IPS DF 4.7 (cell line): ENCODE data around the gene CEACAM5.
"Not testable (repeated sequence)": the region's sequence is repeated elsewhere in the genome, so short reads cannot be mapped to it uniquely, and the experiment has no call there.

Source experiments
- DNase-seq: peaks from one replicate; pipeline ENCODE4 v3.0.0-alpha.2; 2013; ENCODE audit warnings: low spot score; ENCODE audit errors: extremely low read depth

The CEACAM5 gene

DNA sequence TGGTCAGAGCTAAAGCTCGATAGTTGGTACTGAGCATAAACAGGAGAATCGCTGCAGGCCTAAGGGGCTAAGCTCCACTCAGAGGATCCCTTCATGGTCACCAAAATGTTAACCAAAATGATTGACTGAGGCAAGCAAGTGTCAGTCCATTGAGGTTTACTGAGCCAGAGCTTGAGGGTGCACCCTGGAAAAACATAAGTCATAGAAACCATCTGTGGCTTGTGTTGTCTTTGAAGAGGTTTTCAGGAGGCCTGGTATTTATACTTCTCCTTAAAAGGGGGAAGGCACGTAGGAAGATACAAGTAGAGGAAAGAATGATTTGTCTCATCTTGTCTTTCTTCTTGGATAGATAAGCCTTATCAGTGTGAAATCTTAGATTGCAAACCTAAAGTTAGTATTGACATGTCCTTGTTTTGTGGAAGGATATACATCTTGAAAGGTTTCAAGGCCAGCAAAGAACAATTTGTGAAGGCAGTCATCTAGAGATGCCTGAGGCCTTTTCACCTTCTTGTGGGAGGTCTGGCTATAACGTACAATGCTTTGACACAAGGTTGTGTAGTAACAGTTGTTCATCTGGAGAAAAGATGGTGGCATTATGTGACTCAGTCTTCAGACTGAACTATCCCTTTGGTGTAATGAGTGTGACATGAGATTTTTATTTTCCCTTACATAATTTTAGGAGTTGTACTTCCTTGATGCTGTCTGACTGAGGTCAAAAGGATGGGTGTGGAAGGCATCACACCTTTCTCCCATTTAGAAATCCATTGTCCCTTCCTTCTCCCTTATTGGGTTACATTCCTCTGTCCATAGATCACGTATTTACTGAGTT, 32.2 kb downstream of the CEACAM5 start:
- DNase-seq = no peak

DNA sequence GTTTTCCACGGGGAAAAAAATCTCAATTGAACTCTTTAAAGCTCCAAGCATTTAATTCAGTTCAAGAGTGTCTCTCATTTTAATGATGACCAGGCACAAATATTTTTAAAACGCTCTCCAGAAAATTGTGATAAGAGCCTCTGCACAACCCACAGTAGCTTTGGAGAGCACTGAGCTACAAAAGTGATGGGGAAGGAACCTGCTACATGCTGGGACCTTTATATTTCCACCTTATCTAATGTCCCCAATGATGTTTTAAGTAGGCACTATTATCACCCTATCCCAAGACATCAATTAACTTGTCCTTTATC, 32.8 kb downstream of the CEACAM5 start:
- no peak for DNase-seq

DNA sequence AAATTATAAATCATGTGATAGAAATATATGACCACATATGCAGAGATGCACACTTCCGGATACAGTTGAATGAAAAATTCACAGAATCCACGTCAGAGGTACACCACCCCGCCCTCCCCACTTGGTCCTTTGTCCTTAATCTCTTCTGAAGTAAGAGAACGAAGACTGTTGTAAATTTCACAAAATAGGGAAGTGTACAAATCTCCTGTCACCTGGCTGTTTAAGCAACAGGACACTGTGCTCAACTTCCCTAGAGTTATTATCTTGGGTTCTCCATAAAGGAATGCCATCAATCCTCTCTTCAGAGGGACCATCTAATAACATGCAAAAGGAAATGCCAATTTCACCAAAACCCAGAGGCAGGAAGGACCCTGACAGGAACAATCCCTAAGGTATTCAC, 36.4 kb downstream of the CEACAM5 start:
- DNase-seq = no peak

DNA sequence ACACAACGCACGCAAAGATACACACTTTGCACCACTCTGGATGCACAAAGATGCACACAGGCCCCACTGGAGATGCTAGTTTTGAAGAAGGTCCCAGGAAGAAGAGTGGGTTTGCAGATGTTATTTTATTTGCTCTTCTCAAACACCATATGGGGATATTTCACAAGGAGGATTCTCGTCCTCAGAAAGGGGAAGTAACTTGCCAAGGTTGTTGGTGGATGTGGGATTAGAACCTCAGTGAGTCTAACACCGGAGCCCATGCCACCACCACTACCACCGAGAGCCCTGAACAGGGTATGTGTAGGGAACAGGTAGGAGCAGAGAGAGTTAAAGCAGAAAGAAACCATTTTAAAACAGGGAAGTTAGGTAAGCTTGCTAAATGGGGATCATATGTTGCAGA, 37.3 kb downstream of the CEACAM5 start:
- no peak for DNase-seq

DNA sequence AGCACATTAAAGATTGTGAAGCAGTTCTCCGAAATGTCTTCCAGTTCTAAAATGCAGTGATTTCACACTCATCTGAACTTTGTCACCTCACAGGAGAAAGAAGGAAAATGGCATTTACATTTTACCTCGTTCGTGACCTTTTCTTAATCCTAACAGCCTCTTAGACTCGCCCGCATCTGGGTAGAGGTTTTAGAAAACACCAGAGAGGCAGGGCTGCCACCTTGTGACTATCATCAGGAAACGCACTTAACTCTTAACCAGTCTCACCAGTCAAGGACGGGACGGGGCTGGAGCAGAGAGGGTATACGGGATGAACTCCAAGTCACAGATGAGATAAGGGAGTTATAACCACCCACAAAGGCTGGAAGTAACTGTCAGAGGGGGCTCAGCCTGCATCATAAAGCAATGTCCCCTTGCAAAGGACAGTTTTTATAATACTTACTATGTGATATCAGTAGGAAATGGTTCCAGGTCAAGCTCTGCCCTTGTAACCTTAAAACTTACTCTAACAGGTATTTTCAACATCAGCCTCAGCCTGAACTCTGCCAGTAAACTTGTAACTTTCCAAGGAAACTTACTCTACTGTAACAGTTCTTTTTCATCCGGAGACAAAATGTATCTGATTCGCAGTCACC, 38.3 kb downstream of the CEACAM5 start:
- DNase-seq = no peak

DNA sequence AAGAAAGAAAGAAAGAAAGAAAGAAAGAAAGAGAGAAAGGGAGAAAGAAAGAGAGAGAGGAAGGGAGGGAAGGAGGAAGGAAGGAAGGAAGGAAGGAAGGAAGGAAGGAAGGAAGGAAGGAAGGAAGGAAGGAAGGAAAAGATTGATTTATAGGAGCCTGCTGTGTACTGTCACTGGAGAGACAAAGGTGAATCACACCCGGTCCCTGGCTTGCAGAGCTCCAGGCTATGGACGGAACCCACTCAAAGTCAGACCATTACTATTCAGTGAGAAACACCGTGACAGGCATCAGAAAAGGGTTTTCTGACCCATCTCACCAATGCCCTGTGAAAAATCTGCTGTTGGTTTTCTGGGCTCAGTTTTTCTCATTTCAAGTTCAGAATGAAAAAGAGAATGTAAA, 39.6 kb downstream of the CEACAM5 start:
- no peak for DNase-seq

DNA sequence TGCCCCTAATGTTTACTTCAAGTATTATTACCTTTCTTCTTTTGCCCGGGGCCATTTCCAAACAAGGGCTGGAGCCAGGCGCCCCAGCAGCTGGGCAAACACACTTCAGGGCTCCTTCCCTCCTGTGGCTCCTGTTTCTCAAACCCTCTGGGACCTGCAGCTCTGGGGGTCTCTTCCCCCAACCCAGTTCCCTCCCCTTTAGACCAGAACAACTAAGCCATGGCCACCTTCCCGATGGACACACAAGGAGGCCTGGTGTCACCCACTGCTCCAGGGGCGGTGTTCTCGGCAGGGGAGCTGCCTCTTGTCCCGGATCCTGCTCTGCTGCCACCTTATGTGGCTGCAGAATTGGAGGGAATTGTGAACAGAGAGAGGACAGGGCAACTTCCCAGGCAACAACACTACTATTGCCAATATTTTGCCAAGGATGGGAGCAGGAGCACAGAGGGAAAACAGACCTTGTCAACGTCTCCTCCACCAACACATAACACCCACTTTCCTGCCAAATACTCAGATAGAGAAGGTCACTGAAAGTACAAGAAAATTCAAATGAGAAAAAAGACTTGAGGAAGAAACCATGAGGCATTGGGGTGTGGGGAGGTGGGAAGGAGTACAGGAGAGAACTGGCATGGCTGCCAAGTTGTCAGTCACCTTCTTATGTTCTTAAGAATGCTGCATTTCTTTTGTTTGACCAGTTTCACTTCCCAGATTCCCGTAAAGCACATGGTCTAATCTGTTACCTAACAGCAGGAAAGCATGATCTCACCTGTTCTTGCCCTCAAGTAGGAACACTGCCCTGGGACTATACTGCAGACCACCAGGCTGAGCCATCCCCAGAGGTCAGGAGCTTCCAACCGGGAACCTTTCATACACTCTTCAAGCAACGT, 42.1 kb downstream of the CEACAM5 start:
- not testable (repeated sequence) for DNase-seq

DNA sequence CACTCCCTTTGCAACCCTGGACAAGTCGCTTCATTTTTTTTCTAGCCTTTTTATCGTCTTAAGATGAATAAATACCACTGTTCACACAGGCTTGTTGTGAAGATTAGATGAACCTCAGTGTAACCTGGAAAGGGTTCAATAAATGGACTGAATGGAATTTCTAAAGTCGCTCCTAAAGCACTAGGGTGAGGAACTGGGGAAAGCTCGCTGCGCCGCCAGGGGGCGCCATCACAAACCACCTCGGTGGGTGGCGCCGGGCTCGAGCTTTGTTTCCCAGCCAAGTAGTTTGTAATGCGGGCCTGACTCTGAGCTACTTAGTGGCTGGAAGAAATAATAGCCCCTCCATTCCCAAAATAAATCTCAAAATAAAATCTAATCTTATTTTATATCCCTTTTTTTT, 44.7 kb downstream of the CEACAM5 start:
- DNase-seq = no peak

DNA sequence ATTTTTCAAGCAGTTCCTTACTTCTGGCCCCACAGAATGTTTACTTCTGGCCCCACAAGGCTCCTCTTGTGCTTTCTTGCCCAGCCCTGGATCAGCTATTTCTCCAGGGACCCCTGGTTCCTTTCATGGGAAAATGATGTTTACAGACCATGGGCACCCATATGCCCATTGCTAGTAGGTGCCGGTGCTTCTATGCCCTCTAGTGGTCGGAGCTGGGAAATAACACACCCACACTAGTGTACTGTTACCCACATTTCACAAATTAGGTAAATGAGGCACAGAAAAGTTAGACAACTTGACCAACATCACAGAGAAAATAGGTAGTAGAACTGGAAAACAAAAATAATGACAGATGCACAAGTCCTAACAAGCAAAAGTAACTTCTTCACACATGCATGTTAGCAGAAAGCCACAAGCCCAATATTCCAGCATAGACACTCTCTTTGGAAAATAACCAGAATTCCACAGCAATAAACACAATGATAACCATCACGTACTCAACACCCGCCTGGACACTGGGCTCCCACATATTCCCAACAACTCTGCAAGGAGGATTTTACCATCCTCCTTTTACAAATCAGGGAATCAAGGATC, 45.6 kb downstream of the CEACAM5 start:
- no peak for DNase-seq

DNA sequence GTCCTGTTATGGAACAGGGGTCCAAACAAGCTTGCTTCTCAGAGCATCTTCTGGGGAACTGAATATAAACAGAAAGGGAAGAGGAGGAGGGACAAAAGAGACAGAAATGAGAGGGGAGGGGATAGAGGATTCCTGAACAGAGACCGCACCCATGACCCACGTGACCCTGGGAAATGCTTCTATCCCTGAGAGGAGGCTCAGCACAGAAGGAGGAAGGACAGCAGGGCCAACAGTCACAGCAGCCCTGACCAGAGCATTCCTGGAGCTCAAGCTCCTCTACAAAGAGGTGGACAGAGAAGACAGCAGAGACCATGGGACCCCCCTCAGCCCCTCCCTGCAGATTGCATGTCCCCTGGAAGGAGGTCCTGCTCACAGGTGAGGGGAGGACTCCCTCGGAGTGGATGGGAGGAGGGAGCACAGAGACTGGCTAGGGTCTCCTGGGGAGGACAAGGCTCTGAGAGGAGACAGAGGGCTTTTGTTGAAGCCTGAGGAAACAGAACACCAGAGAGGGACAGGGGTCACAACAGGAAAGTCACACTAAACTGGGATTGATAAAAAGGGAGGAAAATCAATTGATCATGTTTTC, 47.0 kb downstream of the CEACAM5 start, which contains the start of gene CEACAM6:
Gene CEACAM6 (plus strand): TSS at position 203 of the 586 bp plus-strand sequence. CDS start 109 bp downstream, at position 312.
- DNase-seq = no peak

DNA sequence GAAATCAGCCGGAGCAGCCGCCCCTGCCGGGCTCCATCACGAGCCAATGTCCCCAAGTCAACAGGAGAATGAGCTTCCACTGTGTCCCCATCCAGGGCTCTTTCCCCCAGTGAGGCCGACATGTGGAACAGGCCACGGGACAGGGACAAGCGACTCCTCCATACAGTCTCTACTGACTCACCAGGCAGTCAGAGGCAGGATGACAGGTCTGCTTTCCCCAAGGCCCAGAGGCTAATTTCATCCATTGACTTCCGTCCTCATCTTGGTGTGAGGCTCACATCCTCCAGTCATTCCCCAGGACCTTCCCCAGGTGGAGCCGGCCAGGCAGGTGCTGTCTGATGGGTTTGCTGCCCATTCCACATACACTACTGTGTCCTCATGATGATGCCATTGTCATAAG, 50.4 kb downstream of the CEACAM5 start:
- no peak for DNase-seq

DNA sequence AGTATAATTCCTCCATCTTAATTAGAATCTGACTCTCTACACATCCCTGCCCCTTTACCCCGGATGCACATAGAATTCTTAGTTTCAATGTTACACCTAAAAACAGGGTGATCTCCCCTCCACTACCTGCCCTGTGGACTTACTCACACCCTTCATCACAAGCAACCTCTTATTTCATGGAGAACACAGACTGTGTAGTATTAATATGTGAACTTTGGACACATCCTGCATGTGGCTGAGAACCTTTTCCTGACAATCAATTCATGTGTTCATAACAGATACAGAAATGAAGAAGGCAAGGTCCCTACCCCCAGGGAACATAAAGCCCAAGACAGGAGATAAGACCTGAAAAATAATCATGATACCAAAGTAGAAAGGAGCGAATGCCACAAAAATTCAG, 58.7 kb downstream of the CEACAM5 start:
- DNase-seq = no peak

DNA sequence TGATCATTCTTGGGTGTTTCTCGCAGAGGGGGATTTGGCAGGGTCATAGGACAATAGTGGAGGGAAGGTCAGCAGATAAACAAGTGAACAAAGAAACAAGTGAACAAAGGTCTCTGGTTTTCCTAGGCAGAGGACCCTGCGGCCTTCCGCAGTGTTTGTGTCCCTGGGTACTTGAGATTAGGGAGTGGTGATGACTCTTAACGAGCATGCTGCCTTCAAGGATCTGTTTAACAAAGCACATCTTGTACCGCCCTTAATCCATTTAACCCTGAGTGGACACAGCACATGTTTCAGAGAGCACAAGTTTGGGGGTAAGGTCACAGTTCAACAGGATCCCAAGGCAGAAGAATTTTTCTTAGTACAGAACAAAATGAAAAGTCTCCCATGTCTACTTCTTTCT, 59.7 kb downstream of the CEACAM5 start:
- not testable (repeated sequence) for DNase-seq

DNA sequence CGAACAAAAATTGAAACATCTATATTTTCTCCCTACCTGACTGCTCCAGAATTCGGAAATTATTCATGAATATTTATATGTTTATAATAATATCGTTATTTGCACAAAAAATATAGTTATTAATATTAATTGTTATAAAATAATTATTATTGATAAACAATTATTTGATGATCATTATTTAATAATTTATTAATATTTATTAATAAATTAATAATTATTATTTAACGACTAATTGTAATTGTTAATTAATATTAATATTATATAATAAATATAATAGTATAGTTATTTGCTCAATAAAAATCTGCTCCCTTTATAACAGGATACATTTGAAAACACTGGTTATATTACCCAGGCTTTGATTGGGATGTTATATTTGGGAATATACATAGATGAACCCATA, 61.2 kb downstream of the CEACAM5 start:
- no peak for DNase-seq

DNA sequence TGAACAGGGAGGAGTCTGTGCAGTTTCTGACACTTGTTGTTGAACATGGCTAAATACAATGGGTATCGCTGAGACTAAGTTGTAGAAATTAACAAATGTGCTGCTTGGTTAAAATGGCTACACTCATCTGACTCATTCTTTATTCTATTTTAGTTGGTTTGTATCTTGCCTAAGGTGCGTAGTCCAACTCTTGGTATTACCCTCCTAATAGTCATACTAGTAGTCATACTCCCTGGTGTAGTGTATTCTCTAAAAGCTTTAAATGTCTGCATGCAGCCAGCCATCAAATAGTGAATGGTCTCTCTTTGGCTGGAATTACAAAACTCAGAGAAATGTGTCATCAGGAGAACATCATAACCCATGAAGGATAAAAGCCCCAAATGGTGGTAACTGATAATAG, 63.0 kb downstream of the CEACAM5 start:
- DNase-seq = no peak

DNA sequence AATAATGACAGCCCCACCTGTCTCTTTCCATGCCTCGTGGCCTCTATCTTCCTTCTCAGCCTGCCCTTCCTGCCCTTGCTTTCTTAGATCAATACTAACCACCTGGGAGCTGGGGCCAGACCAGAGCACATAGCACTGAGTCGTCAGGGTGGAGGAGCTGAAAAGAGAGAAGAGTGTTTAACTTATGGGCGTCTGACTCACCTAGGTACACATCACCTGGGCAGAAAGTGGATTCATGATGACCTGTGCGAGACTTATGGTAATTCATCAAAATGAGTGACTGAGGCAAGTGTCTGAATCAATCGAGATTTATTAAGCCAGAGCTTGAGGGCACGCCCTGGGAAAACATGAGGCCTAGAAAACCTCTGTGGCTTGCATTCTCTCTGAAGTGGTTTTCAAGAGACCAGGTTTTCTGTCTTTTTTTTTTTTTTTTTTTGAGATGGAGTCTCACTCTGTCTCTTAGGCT, 66.1 kb downstream of the CEACAM5 start:
- DNase-seq = no peak

DNA sequence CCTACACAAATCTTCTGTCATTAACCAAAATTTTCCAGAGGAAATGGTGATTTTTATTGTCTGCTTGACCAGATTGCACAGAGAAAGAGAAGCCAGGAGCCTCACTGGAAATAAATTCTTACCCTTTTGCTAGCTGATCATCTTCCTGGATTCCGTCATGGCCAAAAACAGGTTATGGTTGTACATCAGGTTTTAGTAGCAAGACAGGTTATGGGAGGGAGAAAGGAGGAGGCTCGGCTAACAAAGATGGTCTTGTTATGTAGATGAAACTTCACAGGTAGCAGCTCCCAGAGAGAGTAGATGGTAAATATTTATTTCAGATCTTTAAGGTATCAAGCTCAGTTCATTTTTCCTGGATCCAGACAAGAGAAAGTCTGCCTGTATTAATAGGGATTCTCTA, 68.3 kb downstream of the CEACAM5 start:
- no peak for DNase-seq
